KG1 (cell line): ENCODE data around the gene CCM2.
"Not testable (repeated sequence)": the region's sequence is repeated elsewhere in the genome, so short reads cannot be mapped to it uniquely, and the experiment has no call there.

Experiments
- DNase-seq: peaks from one replicate; lab custom pipeline; 2025; lab: John Stamatoyannopoulos, UW

Gene CCM2

GRCh38 chr7:45034710-45035109 is 34.7 kb downstream of the CCM2 start:
- not testable (repeated sequence) for DNase-seq

- no peak for DNase-seq
Observed at GRCh38 chr7:45035371-45035770, 35.4 kb downstream of the CCM2 start.

GRCh38 chr7:45035893-45036292 is 35.9 kb downstream of the CCM2 start:
- no peak for DNase-seq

GRCh38 chr7:45036317-45036716 is 36.3 kb downstream of the CCM2 start:
- DNase-seq, result no peak

- DNase-seq, result no peak
Observed at GRCh38 chr7:45036796-45037195, 36.8 kb downstream of the CCM2 start.

- DNase-seq, result no peak
Observed at GRCh38 chr7:45037876-45038275, 37.9 kb downstream of the CCM2 start.

- DNase-seq, result no peak
Observed at GRCh38 chr7:45039106-45039505, 39.1 kb downstream of the CCM2 start.

GRCh38 chr7:45044338-45044737 is 44.3 kb downstream of the CCM2 start:
- no peak for DNase-seq

- no peak for DNase-seq
Observed at GRCh38 chr7:45048748-45049147, 48.7 kb downstream of the CCM2 start.

GRCh38 chr7:45050198-45050597 is 50.2 kb downstream of the CCM2 start:
- DNase-seq, result no peak

- no peak for DNase-seq
Observed at GRCh38 chr7:45052011-45052410, 52.0 kb downstream of the CCM2 start.

- no peak for DNase-seq
Observed at GRCh38 chr7:45053401-45053800, 53.4 kb downstream of the CCM2 start.

- no peak for DNase-seq
Observed at GRCh38 chr7:45053941-45054340, 53.9 kb downstream of the CCM2 start.

GRCh38 chr7:45054442-45054841 is 54.4 kb downstream of the CCM2 start:
- no peak for DNase-seq

- DNase-seq, result no peak
Observed at GRCh38 chr7:45055016-45055415, 55.0 kb downstream of the CCM2 start.

GRCh38 chr7:45055594-45056219 is 55.7 kb downstream of the CCM2 start:
- no peak for DNase-seq

- no peak for DNase-seq
Observed at GRCh38 chr7:45057878-45058277, 57.9 kb downstream of the CCM2 start.

GRCh38 chr7:45060295-45060694 is 60.3 kb downstream of the CCM2 start:
- no peak for DNase-seq

- DNase-seq, result no peak
Observed at GRCh38 chr7:45061352-45061751, 61.4 kb downstream of the CCM2 start.

GRCh38 chr7:45061806-45062425 is 61.9 kb downstream of the CCM2 start:
- DNase-seq, result no peak

- no peak for DNase-seq
Observed at GRCh38 chr7:45064047-45064725, 64.2 kb downstream of the CCM2 start.

- DNase-seq, result no peak
Observed at GRCh38 chr7:45065031-45065995, 65.3 kb downstream of the CCM2 start.
